ENCODE measurements around the gene DNA2.

Gene DNA2

GRCh38 chr10:68364101-68364886 lies 107.5 kb downstream of the DNA2 start:
- DNase-seq (ENCODE audit: low spot score), result no peak

Small RNA genes within 50 kb of the gene (small RNA-seq; reads per million reads assigned to genes)
- gene RF00019 (0 reads per million in 2 experiments), gene RNA5SP319 (0 reads per million in 2 experiments)
